H1 (cell line): ENCODE data around the gene MPRIP. TPM values are rescaled to one million over a fixed set of nuclear protein-coding genes. Genes with fewer than 3 reads are reported as not detected.

Source experiments
- JUN ChIP-seq: IDR thresholded peaks from 2 replicates; pipeline ENCODE4 v1.6.1; 2011; ENCODE audit warnings: low read depth, mild to moderate bottlenecking, improper control_type of control experiment, low read length
- TAF1 ChIP-seq: IDR thresholded peaks from 2 replicates; pipeline ENCODE4 v1.6.1; 2011; ENCODE audit warnings: mild to moderate bottlenecking, low read depth, low read length
- TEAD4 ChIP-seq: IDR thresholded peaks from 2 replicates; pipeline ENCODE4 v1.6.1; 2012; ENCODE audit warnings: low read depth, low read length, inconsistent platforms, mixed read lengths
- YY1 ChIP-seq: IDR thresholded peaks from 2 replicates; pipeline ENCODE4 v1.6.1; 2011; ENCODE audit warnings: low read depth, mild to moderate bottlenecking, low read length
- polyA plus RNA-seq, 7 experiments: library from polyadenylated mRNA; depleted of rRNA in 3 of 7; stranded (reverse) in 5 of 7; unstranded in 2 of 7; fragments of >200 nt in 5 of 7; fragments of 200-250 nt in 2 of 7; gene quantifications; 1 replicate in 5 of 7; 2 replicates in 1 of 7; 4 replicates in 1 of 7; pipeline versions ENCODE4 v1.2.1 to v1.2.3, GENCODE V29; 2011 to 2013; ENCODE audit warnings: missing spikeins in 2 of 7, mixed read lengths in 2 of 7
- total RNA-seq: library from RNA; stranded (reverse); fragmentation: NEBNext Ultra II Directional; extraction: Animal tissue kit (Norgen Biotek cat#: 25700); gene quantifications from 2 replicates; pipeline ENCODE4 v1.2.1, GENCODE V29; 2021
- TF ChIP-seq, protein P1 (sequence below): IDR thresholded peaks from 2 replicates; pipeline ENCODE4 v1.6.1; 2012; ENCODE audit warnings: inconsistent platforms

The MPRIP gene
- total and polyA plus RNA-seq, 2 of the 8 experiments (the other 6 are each of a cell fraction or from before 2014, with no cell fraction given) = 48.6 to 146 TPM

DNA sequence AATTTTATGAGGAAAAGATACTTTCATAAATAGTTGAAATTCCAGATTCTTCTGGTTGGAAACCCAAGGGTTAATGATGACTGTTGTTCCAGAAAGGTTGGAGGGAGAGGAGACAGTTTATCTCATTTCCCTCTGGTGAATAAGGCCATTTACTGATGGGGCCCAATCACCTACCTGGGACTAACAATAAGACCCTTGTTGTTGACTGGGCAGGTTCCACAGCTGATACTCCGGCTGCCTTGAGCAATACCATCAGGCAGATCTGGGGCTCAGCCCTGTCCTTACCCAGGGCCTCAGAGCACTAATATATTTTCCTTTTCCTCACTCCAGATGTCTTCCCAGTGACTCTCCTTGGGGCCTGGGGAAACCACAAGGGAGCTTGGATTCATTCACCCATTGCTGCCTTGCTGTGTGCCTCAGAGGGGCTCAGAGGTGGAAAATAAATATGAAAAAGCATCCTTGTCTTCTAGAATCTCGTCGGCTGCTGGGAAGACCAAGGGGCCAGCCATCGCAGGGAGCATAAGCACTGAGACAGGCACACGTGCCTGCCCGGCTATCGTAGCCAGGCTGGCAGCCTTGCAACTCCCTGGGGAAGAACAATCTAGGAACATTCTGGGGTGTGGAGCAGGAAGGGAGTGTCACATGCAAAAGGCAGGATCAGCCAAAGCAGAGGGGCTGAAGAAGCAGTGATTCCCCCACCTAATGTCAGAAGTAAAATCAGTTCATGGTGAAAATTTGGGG is 54.4 kb downstream of the MPRIP start (continued):
- TF ChIP-seq, protein P1, sequence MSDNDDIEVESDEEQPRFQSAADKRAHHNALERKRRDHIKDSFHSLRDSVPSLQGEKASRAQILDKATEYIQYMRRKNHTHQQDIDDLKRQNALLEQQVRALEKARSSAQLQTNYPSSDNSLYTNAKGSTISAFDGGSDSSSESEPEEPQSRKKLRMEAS = no peak
- TF ChIP-seq TAF1 = no peak
- no peak for TF ChIP-seq TEAD4
- TF ChIP-seq JUN = no peak
- TF ChIP-seq YY1 = no peak
